GM18498 (cell line): ENCODE measurements around the gene LY6G6C.
"Not testable (repeated sequence)": the region's sequence is repeated elsewhere in the genome, so short reads cannot be mapped to it uniquely, and the experiment has no call there.

Experiments
- ATAC-seq: cut with Tn5 transposase; IDR thresholded peaks from one replicate; pipeline ENCODE4 v1.9.1; 2021; ENCODE audit warnings: mild to moderate bottlenecking, moderate library complexity; ENCODE audit not compliant: unreplicated experiment

LY6G6C gene

GRCh38 chr6:31709157-31709556 lies 12.4 kb downstream of the LY6G6C start:
- ATAC-seq = not testable (repeated sequence)

GRCh38 chr6:31708224-31708623 lies 13.3 kb downstream of the LY6G6C start:
- no peak for ATAC-seq

- ATAC-seq = no peak
These were observed 13.8 kb downstream of the LY6G6C start for GRCh38 chr6:31707701-31708100.

DNA sequence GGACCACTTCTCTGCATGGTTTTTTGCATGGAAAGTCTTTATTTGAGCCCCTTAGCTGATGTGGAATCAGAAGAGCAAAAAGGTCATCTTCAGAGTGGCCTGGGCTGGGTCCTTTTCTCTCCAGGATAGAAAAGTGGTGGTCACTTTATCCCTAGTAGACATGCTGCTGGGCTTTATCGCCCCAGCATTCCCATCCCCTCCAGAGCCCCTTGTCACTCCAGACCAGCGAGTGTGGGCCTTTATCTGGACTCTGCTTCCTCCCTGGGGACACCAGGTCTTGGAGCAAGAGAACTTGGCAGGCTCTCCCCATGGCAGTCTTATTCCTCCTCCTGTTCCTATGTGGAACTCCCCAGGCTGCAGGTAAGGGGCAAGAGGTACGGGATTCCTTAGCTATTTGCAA lies 14.9 kb downstream of the LY6G6C start, which contains the start of gene LY6G6F:
Gene LY6G6F (plus strand): TSS at position 268 of the 400 bp plus-strand sequence. CDS start 41 bp downstream, at position 309.
- no peak for ATAC-seq

- ATAC-seq = no peak
These were observed 15.6 kb downstream of the LY6G6C start for GRCh38 chr6:31705931-31706330.

- ATAC-seq = peak; percentile 89
These were observed 18.5 kb downstream of the LY6G6C start, which contains the start of gene ABHD16A for GRCh38 chr6:31702819-31703716. Gene ABHD16A (minus strand): TSS chr6:31703324. CDS start chr6:31703281, 43 bp downstream.

- no peak for ATAC-seq
These were observed 19.1 kb downstream of the LY6G6C start for GRCh38 chr6:31702405-31702818.

- no peak for ATAC-seq
These were observed 19.7 kb downstream of the LY6G6C start for GRCh38 chr6:31701666-31702404.

DNA sequence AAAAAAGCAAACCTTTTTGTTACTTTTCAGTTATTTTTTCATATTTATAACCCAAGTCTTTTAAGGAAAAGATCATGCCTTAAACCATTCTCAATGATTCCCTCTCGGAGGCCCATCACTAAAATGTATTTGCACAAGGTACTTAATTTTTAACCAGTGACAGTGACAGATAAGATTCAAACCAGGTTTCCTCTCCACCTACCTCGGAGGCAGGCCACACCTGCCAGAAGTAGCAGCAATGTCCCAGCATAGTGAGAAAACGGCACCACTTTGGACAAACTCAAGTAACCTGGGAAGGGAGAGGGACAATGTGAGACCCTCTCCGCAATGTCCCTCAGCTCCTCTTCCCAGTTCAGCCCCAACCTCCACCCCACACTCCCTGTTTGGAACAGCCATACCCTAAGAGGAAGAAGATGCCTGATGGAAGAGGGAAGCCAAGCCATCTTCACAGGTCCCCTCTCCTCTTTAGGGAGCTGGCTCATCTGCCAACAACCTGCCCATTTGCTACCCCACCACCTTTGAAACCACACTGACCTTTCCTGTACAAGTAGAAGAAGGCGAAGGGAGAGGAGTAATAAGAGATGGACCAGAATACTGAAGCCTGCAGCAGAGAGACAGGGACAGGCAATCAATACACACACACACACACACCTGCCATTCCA lies 20.7 kb downstream of the LY6G6C start:
- no peak for ATAC-seq

DNA sequence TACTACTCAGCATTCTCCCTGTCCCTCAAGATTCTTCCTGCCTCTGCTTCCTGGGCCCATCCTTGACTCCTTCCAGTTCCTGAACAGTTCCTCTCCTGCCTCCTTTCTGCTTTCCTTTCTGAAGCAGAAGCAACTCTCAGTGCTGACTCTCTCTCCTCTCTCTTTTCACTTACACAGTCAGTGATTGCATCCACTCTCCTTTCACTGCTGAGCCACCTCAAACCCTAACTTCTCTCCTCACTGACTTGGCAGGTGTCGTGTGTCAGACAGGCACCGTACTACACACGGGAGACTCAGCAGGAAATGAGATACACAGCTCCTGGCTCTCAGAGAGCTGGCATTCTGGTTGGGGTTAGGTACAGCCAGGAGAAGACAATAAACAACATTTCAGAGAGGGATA lies 24.0 kb downstream of the LY6G6C start:
- ATAC-seq = no peak

DNA sequence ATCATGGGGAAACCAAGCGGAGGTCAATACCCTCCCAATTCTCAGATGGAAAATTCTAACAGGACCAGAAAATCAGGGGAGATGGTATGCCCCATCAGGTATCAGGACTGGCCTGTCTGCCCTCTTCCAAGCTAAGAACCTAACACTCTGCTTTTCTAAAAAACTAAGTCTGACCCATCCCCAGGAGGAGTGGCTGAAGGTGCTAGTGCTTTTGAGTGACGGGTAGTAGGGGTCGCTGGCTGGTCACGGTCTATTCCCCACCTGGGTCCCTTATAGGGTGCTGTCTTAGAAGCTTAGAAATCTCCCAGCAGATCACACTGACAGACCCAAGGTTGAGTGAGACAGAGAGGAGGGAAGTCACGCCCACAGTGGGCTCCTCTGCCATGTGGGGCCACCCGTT lies 28.0 kb downstream of the LY6G6C start:
- ATAC-seq = no peak

DNA sequence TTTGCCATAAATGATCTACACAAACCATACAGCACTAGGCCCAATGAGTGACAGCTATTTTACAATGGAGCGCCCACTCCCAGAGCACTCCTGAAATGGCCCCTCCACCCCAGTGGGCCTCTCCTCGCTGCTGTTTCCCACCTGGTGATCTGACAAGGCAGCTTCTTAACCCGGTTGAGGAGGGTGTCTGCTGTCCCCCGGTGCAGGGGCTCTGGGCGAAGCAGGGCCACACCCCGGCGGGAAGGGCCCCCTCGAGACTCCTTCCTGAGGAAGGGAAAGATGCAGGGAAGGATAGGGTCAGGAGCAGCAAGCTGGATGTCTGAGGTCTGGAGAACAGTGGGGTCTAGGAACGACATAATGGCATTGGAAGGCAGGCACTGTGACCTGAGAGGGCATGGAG lies 28.7 kb downstream of the LY6G6C start:
- no peak for ATAC-seq

DNA sequence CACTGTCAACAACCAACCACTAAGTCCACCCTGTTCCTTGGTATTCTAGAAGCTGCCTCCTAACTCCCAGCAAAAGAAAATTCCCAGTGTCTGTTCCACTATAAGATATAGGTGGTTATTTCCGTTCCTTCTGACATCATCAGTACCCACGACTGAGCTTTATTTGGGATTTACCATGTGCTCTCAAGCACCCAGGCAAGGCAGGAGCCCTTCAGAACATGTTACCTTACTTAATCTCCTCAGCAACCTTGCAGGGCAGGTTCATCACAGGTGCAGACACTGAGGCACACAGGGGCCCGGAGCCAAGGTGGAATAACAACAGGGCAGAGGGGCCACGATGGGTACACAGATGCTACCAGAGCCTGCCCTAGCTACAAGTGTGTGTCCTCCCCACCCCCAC lies 29.2 kb downstream of the LY6G6C start:
- no peak for ATAC-seq

- ATAC-seq = no peak
These were observed 29.9 kb downstream of the LY6G6C start for GRCh38 chr6:31691564-31692108.

GRCh38 chr6:31691078-31691463 lies 30.5 kb downstream of the LY6G6C start:
- no peak for ATAC-seq

- ATAC-seq = no peak
These were observed 31.1 kb downstream of the LY6G6C start for GRCh38 chr6:31690231-31691077.

- ATAC-seq = no peak
These were observed 32.1 kb downstream of the LY6G6C start for GRCh38 chr6:31689249-31690110.

DNA sequence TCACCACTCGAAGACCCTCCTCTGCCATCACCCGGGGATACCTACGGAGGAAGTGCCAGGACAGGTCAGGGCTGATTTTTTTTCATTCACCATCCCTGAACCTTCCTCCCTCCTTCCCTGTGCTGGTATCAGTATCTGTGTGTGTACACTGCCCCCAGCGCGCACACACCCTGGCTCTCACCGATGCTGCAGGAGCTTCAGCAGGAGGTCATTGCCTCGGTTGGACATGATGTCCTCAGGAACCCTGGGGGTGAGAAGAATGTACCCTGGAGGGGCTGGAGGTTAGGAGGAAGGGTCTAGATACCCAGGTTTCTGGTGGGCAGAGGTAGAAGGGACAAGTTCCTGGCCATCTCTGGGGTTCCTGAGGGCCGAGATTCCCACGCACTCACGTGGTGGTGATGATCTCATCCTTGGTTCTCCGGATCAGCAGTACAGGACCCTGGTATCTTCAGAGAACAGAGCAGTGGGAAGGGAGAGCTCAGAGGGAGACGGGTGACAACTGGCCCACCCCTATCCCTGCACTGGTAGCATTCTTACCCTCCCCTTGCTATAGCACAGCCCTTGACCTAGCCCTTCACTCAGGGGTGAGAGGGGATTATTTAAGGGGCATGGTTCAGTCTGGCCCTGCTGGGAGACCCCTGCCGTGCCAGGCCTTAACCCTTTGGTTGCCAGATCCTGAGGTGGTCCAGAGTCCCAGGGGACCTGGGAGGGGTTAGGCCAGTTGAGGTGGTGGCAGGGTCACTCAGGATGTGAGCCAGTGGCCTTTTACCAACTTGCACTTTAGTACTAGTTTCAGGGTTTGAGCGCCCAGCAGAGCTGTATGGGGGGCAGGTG lies 33.5 kb downstream of the LY6G6C start:
- ATAC-seq = no peak
